A549 (cell line): ENCODE measurements around the gene UGT8. TPM values are rescaled to one million over a fixed set of nuclear protein-coding genes. Genes with fewer than 3 reads are reported as not detected.
A peak's percentile ranks its signal among the peaks of the same experiment; 100 is the strongest.

ENCODE experiments used
- ATAC-seq, 2 experiments: fragments of 200-7000 bp in 1 of 2; fragments of >200 bp in 1 of 2; cut with Nextera tagmentation in 1 of 2; cut with Tn5 transposase in 1 of 2; 3 replicates each; pipeline versions ENCODE4 v1.8.0 to v1.9.1; 2018 to 2020; ENCODE audit warnings: mild to moderate bottlenecking in 1 of 2, moderate library complexity in 1 of 2
- CTCF ChIA-PET: fragments of 300-600 bp; sonication (Branson Sonifier 250); formaldehyde crosslinking; extraction: SDS; loops from one replicate; lab custom pipeline; 2021; ENCODE audit warnings: antibody characterized with exemption, inconsistent platforms; lab: Yijun Ruan, JAX
- POLR2A ChIA-PET: fragments of 350-600 bp; formaldehyde crosslinking; extraction: SDS; loops from one replicate; lab custom pipeline; 2021; ENCODE audit warnings: antibody characterized with exemption, inconsistent platforms; lab: Yijun Ruan, JAX
- DNase-seq, 2 experiments: peaks; one replicate each; pipeline versions ENCODE4 v3.0.0 to v3.0.0-alpha.2; 2011 to 2016; ENCODE audit warnings: low read depth in 1 of 2, low spot score in 1 of 2
- FAIRE-seq: peaks from 2 replicates; lab custom pipeline; 2011; peaks lifted over from hg19 to GRCh38; lab: Jason Lieb, UNC
- H3K27ac ChIP-seq, 2 experiments: fragments of >200 bp; sonication (Bioruptor Twin); formaldehyde crosslinking; 3 replicates each; pipeline ENCODE4 v1.5.1; 2016 to 2017
- H3K4me1 ChIP-seq: fragments of >200 bp; sonication (Bioruptor Twin); formaldehyde crosslinking; 3 replicates; pipeline ENCODE4 v1.6.1; 2016
- H3K4me2 ChIP-seq: fragments of >200 bp; sonication (Bioruptor Twin); formaldehyde crosslinking; 3 replicates; pipeline ENCODE4 v1.6.1; 2016
- H3K4me3 ChIP-seq: fragments of >200 bp; sonication (Bioruptor Twin); formaldehyde crosslinking; 3 replicates; pipeline ENCODE4 v1.5.1; 2016
- H3K9me3 ChIP-seq: fragments of >200 bp; sonication (Bioruptor Twin); formaldehyde crosslinking; 3 replicates; pipeline ENCODE4 v1.6.1; 2016
- BHLHE40 ChIP-seq: IDR thresholded peaks from 2 replicates; pipeline ENCODE4 v1.6.1; 2012; ENCODE audit warnings: low read depth, low read length, inconsistent platforms
- CBX2 ChIP-seq: fragments of 200-600 bp; sonication (generic); IDR thresholded peaks from 2 replicates; pipeline ENCODE4 v1.6.1; 2016; ENCODE audit warnings: low read depth, mild to moderate bottlenecking, borderline replicate concordance
- CHD4 ChIP-seq: fragments of 200-600 bp; sonication (generic); IDR thresholded peaks from 2 replicates; pipeline ENCODE4 v1.6.1; 2016; ENCODE audit warnings: antibody characterized with exemption, mild to moderate bottlenecking, borderline replicate concordance
- EHF ChIP-seq: fragments of 250-450 bp; sonication (Bioruptor Pico); IDR thresholded peaks from 2 replicates; pipeline ENCODE4 v1.5.0; 2020; ENCODE audit warnings: mild to moderate bottlenecking
- FOSL2 ChIP-seq, 2 experiments: fragments of 450-650 bp in 1 of 2; fragments of >200 bp in 1 of 2; sonication (Bioruptor Twin) in 1 of 2; formaldehyde crosslinking; IDR thresholded peaks; 2 replicates each; pipeline versions ENCODE4 v1.5.0 to v1.6.1; 2016 to 2020; ENCODE audit warnings: mild to moderate bottlenecking in 1 of 2, moderate library complexity in 1 of 2
- GATA3 ChIP-seq: IDR thresholded peaks from 2 replicates; pipeline ENCODE4 v1.6.1; 2012; ENCODE audit warnings: borderline replicate concordance
- HDAC2 ChIP-seq: fragments of 200-600 bp; sonication (generic); IDR thresholded peaks from 2 replicates; pipeline ENCODE4 v1.6.1; 2016
- HMGXB4 ChIP-seq: fragments of 250-450 bp; sonication (Bioruptor Pico); IDR thresholded peaks from 2 replicates; pipeline ENCODE4 v1.5.0; 2021; ENCODE audit warnings: mild to moderate bottlenecking, moderate library complexity, borderline replicate concordance
- HOXB5 ChIP-seq: fragments of 250-450 bp; sonication (Bioruptor Pico); IDR thresholded peaks from 2 replicates; pipeline ENCODE4 v1.5.0; 2020; ENCODE audit warnings: mild to moderate bottlenecking, moderate library complexity
- KDM1A ChIP-seq: fragments of 200-600 bp; sonication (generic); IDR thresholded peaks from 2 replicates; pipeline ENCODE4 v1.6.1; 2016; ENCODE audit warnings: low read depth, mild to moderate bottlenecking
- MAFK ChIP-seq: fragments of 450-650 bp; IDR thresholded peaks from 2 replicates; pipeline ENCODE4 v1.6.1; 2014; ENCODE audit not compliant: partially characterized antibody
- MAZ ChIP-seq: fragments of 150-350 bp; IDR thresholded peaks from 2 replicates; pipeline ENCODE4 v1.6.1; 2014; ENCODE audit warnings: antibody characterized with exemption, low read depth, low read length, borderline replicate concordance
- PHF8 ChIP-seq: fragments of 200-600 bp; sonication (generic); IDR thresholded peaks from 2 replicates; pipeline ENCODE4 v1.6.1; 2016; ENCODE audit warnings: low read depth, mild to moderate bottlenecking, antibody characterized with exemption, moderate library complexity, borderline replicate concordance
- RAD21 ChIP-seq, 2 experiments: fragments of >200 bp in 1 of 2; sonication (Bioruptor Twin) in 1 of 2; formaldehyde crosslinking in 1 of 2; IDR thresholded peaks in 1 of 2; conservative IDR thresholded peaks in 1 of 2; 2 replicates in 1 of 2; 3 replicates in 1 of 2; pipeline ENCODE4 v1.6.1; 2012 to 2018; ENCODE audit warnings: inconsistent platforms in 1 of 2
- RNF2 ChIP-seq: fragments of 200-600 bp; sonication (generic); IDR thresholded peaks from 2 replicates; pipeline ENCODE4 v1.6.1; 2016; ENCODE audit warnings: low read depth, mild to moderate bottlenecking, antibody characterized with exemption, moderate library complexity, borderline replicate concordance
- SMC3 ChIP-seq: fragments of >200 bp; sonication (Bioruptor Twin); formaldehyde crosslinking; IDR thresholded peaks from 3 replicates; pipeline ENCODE4 v1.6.1; 2018; ENCODE audit warnings: inconsistent platforms
- TP53 ChIP-seq: fragments of 250-450 bp; sonication (Bioruptor Pico); IDR thresholded peaks from 2 replicates; pipeline ENCODE4 v1.5.0; 2021; ENCODE audit warnings: mild to moderate bottlenecking, moderate library complexity
- ZC3H11A ChIP-seq: fragments of 450-650 bp; IDR thresholded peaks from 2 replicates; pipeline ENCODE4 v1.6.1; 2014; ENCODE audit warnings: antibody characterized with exemption, mild to moderate bottlenecking
- ZSCAN20 ChIP-seq: fragments of 250-450 bp; sonication (Bioruptor Pico); IDR thresholded peaks from 2 replicates; pipeline ENCODE4 v1.8.0; 2022; ENCODE audit warnings: mild to moderate bottlenecking, moderate library complexity
- WGBS: methylation state at CpG from one replicate; pipeline ENCODE4 v1.1.6; 2017; ENCODE audit errors: missing lambda C conversion rate; 5-methylcytosine and 5-hydroxymethylcytosine counted together
- polyA plus RNA-seq, 4 experiments: library from polyadenylated mRNA; depleted of rRNA in 3 of 4; stranded (reverse); fragments of >200 nt; fragmentation: RNase III in 1 of 4; extraction: RNeasy Plus Mini Kit Qiagen cat#74134 plus additional on column Dnase treatment in 1 of 4; gene quantifications; 2 replicates in 3 of 4; 3 replicates in 1 of 4; pipeline ENCODE4 v1.2.3, GENCODE V29; 2011 to 2017
- TF ChIP-seq, protein P1 (sequence below): fragments of >200 bp; sonication (Bioruptor Twin); formaldehyde crosslinking; IDR thresholded peaks from 3 replicates; pipeline ENCODE4 v1.5.1; 2016
- TF ChIP-seq, protein P2 (sequence below): IDR thresholded peaks from 2 replicates; pipeline ENCODE4 v1.6.1; 2012; ENCODE audit warnings: low read depth, borderline replicate concordance
- TF ChIP-seq, protein P3 (sequence below): fragments of 200-600 bp; sonication (generic); IDR thresholded peaks from 2 replicates; pipeline ENCODE4 v1.6.1; 2016; ENCODE audit warnings: antibody characterized with exemption, mild to moderate bottlenecking, moderate library complexity

UGT8 gene
- polyA plus RNA-seq, 2 of the 4 experiments (the other 2 are of a cell fraction) = 0.04 to 0.06 TPM

DNA sequence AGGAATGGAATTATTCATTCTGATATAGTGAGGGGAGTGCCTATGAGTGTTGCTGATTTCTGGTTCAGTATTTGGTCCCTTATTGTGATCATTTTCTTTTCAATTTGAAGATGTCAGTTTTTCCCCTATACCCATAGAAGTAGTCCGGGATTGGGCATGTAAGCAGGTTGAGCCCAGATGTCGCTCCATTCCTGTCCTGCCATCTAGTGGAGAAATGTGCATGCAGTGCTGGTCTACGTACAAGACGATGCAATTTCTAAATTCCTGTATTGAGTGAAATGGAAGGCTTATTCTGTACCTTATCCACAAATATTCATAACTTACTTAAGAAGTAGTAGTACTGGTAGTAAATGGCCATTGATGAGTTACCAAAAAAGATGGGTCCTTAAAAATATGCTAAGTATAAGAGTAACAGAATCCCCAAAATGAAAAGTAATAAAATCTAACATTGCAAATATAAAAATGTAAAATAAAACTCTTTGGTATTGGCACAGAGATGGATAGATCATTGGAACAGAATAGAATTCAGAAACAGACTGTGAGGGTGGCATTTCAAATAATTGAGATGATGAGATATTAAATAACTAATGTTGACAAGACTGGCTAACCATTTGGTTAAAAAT lies 60.9 kb downstream of the UGT8 start:
- FAIRE-seq = no peak
- CTCF ChIA-PET = interaction anchor here (0.6 to 1.7 kb wide), 5 partner anchors 10 to 1392 kb away, joined by 3 to 11 read pairs (median 4); no protein-coding TSS in a partner anchor
- H3K4me1 ChIP-seq = no peaks in the 10 kb centered on the region
- POLR2A ChIA-PET = no interaction called here
- peak; percentile 94 to 95 for ATAC-seq
- peak; percentile 17 to 66 for DNase-seq
- no peaks in the 10 kb centered on the region for H3K9me3 ChIP-seq
- TF ChIP-seq RNF2 (no peak), SMC3 (peak; percentile 59), ZSCAN20 (no peak), RAD21 (conservative IDR thresholded peaks at IDR 0.05 in 1 of 2, IDR thresholded peaks at IDR 0.05 in 1 of 2) (peak; percentile 53 to 71)
- TF ChIP-seq, protein P1, sequence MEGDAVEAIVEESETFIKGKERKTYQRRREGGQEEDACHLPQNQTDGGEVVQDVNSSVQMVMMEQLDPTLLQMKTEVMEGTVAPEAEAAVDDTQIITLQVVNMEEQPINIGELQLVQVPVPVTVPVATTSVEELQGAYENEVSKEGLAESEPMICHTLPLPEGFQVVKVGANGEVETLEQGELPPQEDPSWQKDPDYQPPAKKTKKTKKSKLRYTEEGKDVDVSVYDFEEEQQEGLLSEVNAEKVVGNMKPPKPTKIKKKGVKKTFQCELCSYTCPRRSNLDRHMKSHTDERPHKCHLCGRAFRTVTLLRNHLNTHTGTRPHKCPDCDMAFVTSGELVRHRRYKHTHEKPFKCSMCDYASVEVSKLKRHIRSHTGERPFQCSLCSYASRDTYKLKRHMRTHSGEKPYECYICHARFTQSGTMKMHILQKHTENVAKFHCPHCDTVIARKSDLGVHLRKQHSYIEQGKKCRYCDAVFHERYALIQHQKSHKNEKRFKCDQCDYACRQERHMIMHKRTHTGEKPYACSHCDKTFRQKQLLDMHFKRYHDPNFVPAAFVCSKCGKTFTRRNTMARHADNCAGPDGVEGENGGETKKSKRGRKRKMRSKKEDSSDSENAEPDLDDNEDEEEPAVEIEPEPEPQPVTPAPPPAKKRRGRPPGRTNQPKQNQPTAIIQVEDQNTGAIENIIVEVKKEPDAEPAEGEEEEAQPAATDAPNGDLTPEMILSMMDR = peak; percentile 60
- no peak overlapping the region for H3K4me3 ChIP-seq
- H3K4me2 ChIP-seq = no peak overlapping the region
- WGBS = 1% methylated on average over 4 of the region's 4 CpGs
- no peak overlapping the region for H3K27ac ChIP-seq

GRCh38 chr4:114663083-114663482 lies 64.5 kb downstream of the UGT8 start:
- Histone ChIP-seq H3K9me3 (no peaks in the 10 kb centered on the region), H3K4me3 (no peak overlapping the region), H3K4me1 (no peaks in the 10 kb centered on the region), H3K27ac (no peak overlapping the region), H3K4me2 (no peak overlapping the region)
- ATAC-seq (no peak), FAIRE-seq (no peak), DNase-seq (no peak)
- POLR2A ChIA-PET = no interaction called here
- CTCF ChIA-PET = no interaction called here
- WGBS = 4% methylated on average over 5 of the region's 5 CpGs
- TF ChIP-seq FOSL2 (IDR thresholded peaks at IDR 0.05) (no peak), FOSL2 (CRISPR knock-in tag; IDR thresholded peaks at IDR 0.05) (no peak)

GRCh38 chr4:114668577-114668976 lies 70.0 kb downstream of the UGT8 start:
- Histone ChIP-seq H3K4me1 (no peaks in the 10 kb centered on the region), H3K4me3 (no peak overlapping the region), H3K4me2 (no peak overlapping the region), H3K27ac (no peak overlapping the region), H3K9me3 (no peaks in the 10 kb centered on the region)
- FAIRE-seq = no peak
- WGBS = 0% methylated on average over 1 of the region's 1 CpG
- DNase-seq = no peak
- ChIA-PET CTCF (no interaction called here), POLR2A (no interaction called here)
- ATAC-seq = no peak
- TF ChIP-seq CBX2 = no peak
- TF ChIP-seq, protein P1 = no peak
- no peak for TF ChIP-seq HMGXB4 (CRISPR knock-in tag)
- TF ChIP-seq MAZ = no peak
- TF ChIP-seq MAFK = no peak
- TF ChIP-seq ZC3H11A = no peak
- TF ChIP-seq, protein P2, sequence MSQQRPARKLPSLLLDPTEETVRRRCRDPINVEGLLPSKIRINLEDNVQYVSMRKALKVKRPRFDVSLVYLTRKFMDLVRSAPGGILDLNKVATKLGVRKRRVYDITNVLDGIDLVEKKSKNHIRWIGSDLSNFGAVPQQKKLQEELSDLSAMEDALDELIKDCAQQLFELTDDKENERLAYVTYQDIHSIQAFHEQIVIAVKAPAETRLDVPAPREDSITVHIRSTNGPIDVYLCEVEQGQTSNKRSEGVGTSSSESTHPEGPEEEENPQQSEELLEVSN = no peak
- no peak for TF ChIP-seq EHF (CRISPR knock-in tag)
- no peak for TF ChIP-seq BHLHE40
- no peak for TF ChIP-seq ZSCAN20
- TF ChIP-seq KDM1A = no peak
- TF ChIP-seq, protein P3, sequence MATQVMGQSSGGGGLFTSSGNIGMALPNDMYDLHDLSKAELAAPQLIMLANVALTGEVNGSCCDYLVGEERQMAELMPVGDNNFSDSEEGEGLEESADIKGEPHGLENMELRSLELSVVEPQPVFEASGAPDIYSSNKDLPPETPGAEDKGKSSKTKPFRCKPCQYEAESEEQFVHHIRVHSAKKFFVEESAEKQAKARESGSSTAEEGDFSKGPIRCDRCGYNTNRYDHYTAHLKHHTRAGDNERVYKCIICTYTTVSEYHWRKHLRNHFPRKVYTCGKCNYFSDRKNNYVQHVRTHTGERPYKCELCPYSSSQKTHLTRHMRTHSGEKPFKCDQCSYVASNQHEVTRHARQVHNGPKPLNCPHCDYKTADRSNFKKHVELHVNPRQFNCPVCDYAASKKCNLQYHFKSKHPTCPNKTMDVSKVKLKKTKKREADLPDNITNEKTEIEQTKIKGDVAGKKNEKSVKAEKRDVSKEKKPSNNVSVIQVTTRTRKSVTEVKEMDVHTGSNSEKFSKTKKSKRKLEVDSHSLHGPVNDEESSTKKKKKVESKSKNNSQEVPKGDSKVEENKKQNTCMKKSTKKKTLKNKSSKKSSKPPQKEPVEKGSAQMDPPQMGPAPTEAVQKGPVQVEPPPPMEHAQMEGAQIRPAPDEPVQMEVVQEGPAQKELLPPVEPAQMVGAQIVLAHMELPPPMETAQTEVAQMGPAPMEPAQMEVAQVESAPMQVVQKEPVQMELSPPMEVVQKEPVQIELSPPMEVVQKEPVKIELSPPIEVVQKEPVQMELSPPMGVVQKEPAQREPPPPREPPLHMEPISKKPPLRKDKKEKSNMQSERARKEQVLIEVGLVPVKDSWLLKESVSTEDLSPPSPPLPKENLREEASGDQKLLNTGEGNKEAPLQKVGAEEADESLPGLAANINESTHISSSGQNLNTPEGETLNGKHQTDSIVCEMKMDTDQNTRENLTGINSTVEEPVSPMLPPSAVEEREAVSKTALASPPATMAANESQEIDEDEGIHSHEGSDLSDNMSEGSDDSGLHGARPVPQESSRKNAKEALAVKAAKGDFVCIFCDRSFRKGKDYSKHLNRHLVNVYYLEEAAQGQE = no peak
- TF ChIP-seq CHD4 = no peak
- TF ChIP-seq GATA3 = no peak
- no peak for TF ChIP-seq TP53 (CRISPR knock-in tag)
- no peak for TF ChIP-seq HDAC2
- no peak for TF ChIP-seq PHF8
- no peak for TF ChIP-seq HOXB5 (CRISPR knock-in tag)
